ENCODE data around the gene C19orf53.

The C19orf53 gene

GRCh38 chr19:13827656-13828055 lies 53.4 kb downstream of the C19orf53 start:
- no peak for DNase-seq

All from hippocampal formation (tissue), 2 donors.